Endothelial cell of umbilical vein (primary cell): ENCODE results near the gene HMG20A. TPM values are rescaled to one million over a fixed set of nuclear protein-coding genes. Genes with fewer than 3 reads are reported as not detected.

Experiments used
- BruUV-seq: library from RNA; stranded (reverse); fragments of 400-500 nt; replicated peaks from 2 replicates; lab custom pipeline; 2021; lab: Mats Ljungman, UMichigan
- CTCF ChIA-PET: fragments of 300-600, 350-600 bp; sonication (Branson Sonifier 250); formaldehyde crosslinking; loops from one replicate; lab custom pipeline; 2021; ENCODE audit warnings: antibody characterized with exemption, inconsistent platforms; lab: Charles Lee
- POLR2A ChIA-PET: fragments of 300-600, 350-600 bp; sonication (Branson Sonifier 250); formaldehyde crosslinking; loops from one replicate; lab custom pipeline; 2021; ENCODE audit warnings: antibody characterized with exemption, inconsistent platforms; lab: Charles Lee
- DNase-seq: peaks from one replicate; pipeline ENCODE4 v3.0.0-alpha.2; 2011; ENCODE audit warnings: low read depth, low spot score
- FAIRE-seq: peaks from 2 replicates; lab custom pipeline; 2011; peaks lifted over from hg19 to GRCh38; lab: Jason Lieb, UNC
- H2AFZ ChIP-seq: 2 replicates; pipeline ENCODE4 v1.6.0; 2012; ENCODE audit warnings: low read depth, low read length, control low read depth, inconsistent platforms
- H3K27ac ChIP-seq: 2 replicates; pipeline ENCODE4 v1.5.1; 2011; ENCODE audit warnings: low read depth, mild to moderate bottlenecking, control low read depth, low read length, moderate library complexity; ENCODE audit not compliant: insufficient read depth
- H3K27me3 ChIP-seq, 2 experiments: 2 replicates each; pipeline versions ENCODE4 v1.6.0 to v1.6.1; 2011; ENCODE audit warnings: low read length in 2 of 2, mixed read lengths in 1 of 2; ENCODE audit not compliant: control insufficient read depth in 2 of 2, insufficient read depth in 2 of 2
- H3K36me3 ChIP-seq, 2 experiments: 2 replicates in 1 of 2; 3 replicates in 1 of 2; pipeline ENCODE4 v1.5.1; 2011; ENCODE audit warnings: low read length in 2 of 2, mild to moderate bottlenecking in 1 of 2, moderate library complexity in 1 of 2; ENCODE audit not compliant: control insufficient read depth in 2 of 2, insufficient read depth in 2 of 2; ENCODE audit errors: extremely low read depth in 1 of 2
- H3K4me1 ChIP-seq: 3 replicates; pipeline ENCODE4 v1.5.1; 2011; ENCODE audit warnings: mild to moderate bottlenecking, low read length; ENCODE audit not compliant: control insufficient read depth, insufficient read depth; ENCODE audit errors: extremely low read depth
- H3K4me2 ChIP-seq: 2 replicates; pipeline ENCODE4 v1.6.1; 2011; ENCODE audit warnings: low read length, control low read depth, mixed read lengths; ENCODE audit not compliant: insufficient read depth
- H3K4me3 ChIP-seq, 3 experiments: fragments of 200-600 bp in 1 of 3; sonication (generic), shearing (Covaris generic) in 1 of 3; replicated peaks in 1 of 3; 2 replicates each; pipeline ENCODE4 v1.5.1; 2011 to 2016; ENCODE audit warnings: control low read depth in 3 of 3, low read length in 3 of 3, mild to moderate bottlenecking in 2 of 3, inconsistent platforms in 1 of 3, low read depth in 1 of 3, moderate library complexity in 1 of 3; ENCODE audit not compliant: insufficient read depth in 1 of 3
- H3K79me2 ChIP-seq: 2 replicates; pipeline ENCODE4 v1.6.0; 2012; ENCODE audit warnings: low read length, inconsistent platforms; ENCODE audit not compliant: control insufficient read depth, insufficient read depth
- H3K9ac ChIP-seq: replicated peaks from 2 replicates; pipeline ENCODE3; 2011; ENCODE audit warnings: low read length, control low read depth; ENCODE audit not compliant: insufficient read depth; ENCODE audit errors: extremely low read depth
- H3K9me1 ChIP-seq: replicated peaks from 3 replicates; pipeline ENCODE4 v1.6.0; 2011; ENCODE audit warnings: mild to moderate bottlenecking, low read length; ENCODE audit not compliant: control insufficient read depth, insufficient read depth; ENCODE audit errors: extremely low read depth
- H3K9me3 ChIP-seq: replicated peaks from 2 replicates; pipeline ENCODE4 v1.5.1; 2012; ENCODE audit warnings: low read length, inconsistent platforms; ENCODE audit not compliant: control insufficient read depth, insufficient read depth
- H4K20me1 ChIP-seq: replicated peaks from 2 replicates; pipeline ENCODE3; 2011; ENCODE audit warnings: mild to moderate bottlenecking, low read length; ENCODE audit not compliant: control insufficient read depth, insufficient read depth; ENCODE audit errors: extremely low read depth
- CTCF ChIP-seq, 2 donors: IDR thresholded peaks; 1 replicate in 1 of 2; 2 replicates in 1 of 2; pipeline ENCODE4 v1.5.1; 2011; ENCODE audit warnings: low read length in 2 of 2, mild to moderate bottlenecking in 2 of 2, moderate library complexity in 2 of 2, control low read depth in 1 of 2, inconsistent platforms in 1 of 2, low read depth in 1 of 2; ENCODE audit not compliant: insufficient read depth in 1 of 2; ENCODE audit errors: extremely low read depth in 1 of 2
- EZH2 ChIP-seq: IDR thresholded peaks from 2 replicates; pipeline ENCODE4 v1.6.1; 2012; ENCODE audit warnings: borderline replicate concordance, low read depth, mild to moderate bottlenecking, moderate library complexity, low read length, inconsistent platforms; ENCODE audit not compliant: severe bottlenecking
- FOS ChIP-seq: IDR thresholded peaks from 2 replicates; pipeline ENCODE4 v1.6.1; 2011; ENCODE audit warnings: mild to moderate bottlenecking, low read length, moderate library complexity, borderline replicate concordance; ENCODE audit not compliant: insufficient read depth
- GATA2 ChIP-seq: IDR thresholded peaks from 2 replicates; pipeline ENCODE4 v1.7.0; 2011; ENCODE audit warnings: low read depth, mild to moderate bottlenecking, moderate library complexity, mixed read lengths, low read length; ENCODE audit not compliant: insufficient read length, insufficient read depth
- JUN ChIP-seq: IDR thresholded peaks from 2 replicates; pipeline ENCODE4 v1.6.1; 2011; ENCODE audit warnings: borderline replicate concordance, low read depth; ENCODE audit not compliant: insufficient read length, insufficient read depth
- MAX ChIP-seq: IDR thresholded peaks from 2 replicates; pipeline ENCODE4 v1.6.1; 2011; ENCODE audit not compliant: insufficient read depth, insufficient read length
- MYC ChIP-seq: IDR thresholded peaks from one replicate; pipeline ENCODE4 v1.6.1; 2011; ENCODE audit warnings: mild to moderate bottlenecking, low read depth, low read length
- POLR2A ChIP-seq: IDR thresholded peaks from 2 replicates; pipeline ENCODE4 v1.6.1; 2012; ENCODE audit warnings: low read depth, mild to moderate bottlenecking, control low read depth, low read length
- POLR2AphosphoS5 ChIP-seq: IDR thresholded peaks from 2 replicates; pipeline ENCODE4 v1.6.1; 2012; ENCODE audit warnings: low read depth, mild to moderate bottlenecking, control low read depth, low read length, moderate library complexity; ENCODE audit not compliant: insufficient read depth
- dilution Hi-C: fragments of 300-500 bp; cut with MboI; formaldehyde crosslinking; loops from one replicate; pipeline ENCODE4 v1.15.0; 2019; ENCODE audit warnings: low sequenced_read_pairs; ENCODE audit not compliant: extremely low pct_ligation_motif_present
- intact Hi-C: fragments of 100-400 bp; cut with micrococcal nuclease; formaldehyde crosslinking; loops from one replicate; pipeline ENCODE4 v1.10.0; 2022
- polyA plus RNA-seq, 4 experiments: library from polyadenylated mRNA; depleted of rRNA in 3 of 4; stranded (reverse) in 3 of 4; unstranded in 1 of 4; fragments of >200 nt; gene quantifications; 2 replicates each; pipeline versions ENCODE4 v1.2.1 to v1.2.3, GENCODE V29; 2011 to 2012; ENCODE audit warnings: missing spikeins in 1 of 4
- total RNA-seq: library from RNA; stranded (reverse); gene quantifications from 2 replicates; pipeline ENCODE4 v1.2.3, GENCODE V29; 2021

The HMG20A gene
- total and polyA plus RNA-seq, 2 donors (not counting 3 experiments of a cell fraction or from before 2014, with no cell fraction given) = 35.8 to 44.0 TPM

- BruUV-seq = no TSS peak
- intact Hi-C loops = no loop called here
- no peak for TF ChIP-seq POLR2AphosphoS5
- TF ChIP-seq POLR2A = no peak
- TF ChIP-seq CTCF (IDR thresholded peaks at IDR 0.05; ENCODE audit: extremely low read depth in 1 of 2, insufficient read depth in 1 of 2, low read depth in 1 of 2, low read length in 2 of 2) = no peak
- TF ChIP-seq MYC = no peak
- no peak for TF ChIP-seq JUN
- TF ChIP-seq EZH2 = no peak
- no peak for TF ChIP-seq MAX
- no peak for TF ChIP-seq GATA2
- TF ChIP-seq FOS = no peak
- Histone ChIP-seq H3K27ac (no peak overlapping the region), H3K4me3 (no peak overlapping the region), H3K9me1 (no peaks in the 10 kb centered on the region), H3K79me2 (no peaks in the 10 kb centered on the region), H3K9ac (no peak overlapping the region), H3K36me3 (no peaks in the 10 kb centered on the region), H3K27me3 (peaks cover 0 to 3% of the 10 kb centered on the region in 2 experiments), H4K20me1 (no peaks in the 10 kb centered on the region), H2AFZ (no peak overlapping the region), H3K4me2 (no peak overlapping the region), H3K9me3 (no peaks in the 10 kb centered on the region), H3K4me1 (no peaks in the 10 kb centered on the region)
- ChIA-PET POLR2A (no interaction called here), CTCF (interaction anchor here (1.1 to 1.7 kb wide), 2 partner anchors 8 to 342 kb away, joined by 3 to 5 read pairs; no protein-coding TSS in a partner anchor)
- dilution Hi-C loops = no loop called here
- FAIRE-seq = no peak
- no peak for DNase-seq
These were observed 107.7 kb downstream of the HMG20A start for GRCh38 chr15:77528290-77528967.
